PFSK-1 (cell line): Measurements from ENCODE around the gene KIF26B.

Source experiments
- FOXP2 ChIP-seq: optimal IDR thresholded peaks from 2 replicates; pipeline ENCODE3; 2011; ENCODE audit warnings: borderline replicate concordance, control low read depth, inconsistent platforms; ENCODE audit not compliant: insufficient read depth; ENCODE audit errors: extremely low read length, extremely low read depth
- POLR2AphosphoS5 ChIP-seq: IDR thresholded peaks from 2 replicates; pipeline ENCODE4 v1.6.1; 2012; ENCODE audit warnings: low read depth, mild to moderate bottlenecking, control low read depth, low read length, moderate library complexity
- SIN3A ChIP-seq: IDR thresholded peaks from 2 replicates; pipeline ENCODE4 v1.6.1; 2012; ENCODE audit warnings: mild to moderate bottlenecking, low read length, moderate library complexity, borderline replicate concordance; ENCODE audit not compliant: insufficient read depth
- TAF1 ChIP-seq: IDR thresholded peaks from 2 replicates; pipeline ENCODE4 v1.6.1; 2012; ENCODE audit warnings: low read length, control low read depth, borderline replicate concordance; ENCODE audit not compliant: insufficient read depth
- TF ChIP-seq, protein P1 (sequence below), 2 experiments: IDR thresholded peaks; 2 replicates each; pipeline versions ENCODE4 v1.6.1 to v1.8.0; 2011 to 2012; ENCODE audit warnings: low read depth in 2 of 2, low read length in 2 of 2, control low read depth in 1 of 2, inconsistent platforms in 1 of 2, mild to moderate bottlenecking in 1 of 2, moderate library complexity in 1 of 2; ENCODE audit not compliant: insufficient read depth in 1 of 2

KIF26B gene

GRCh38 chr1:245463392-245464165 is 308.8 kb downstream of the KIF26B start:
- TF ChIP-seq, protein P1, sequence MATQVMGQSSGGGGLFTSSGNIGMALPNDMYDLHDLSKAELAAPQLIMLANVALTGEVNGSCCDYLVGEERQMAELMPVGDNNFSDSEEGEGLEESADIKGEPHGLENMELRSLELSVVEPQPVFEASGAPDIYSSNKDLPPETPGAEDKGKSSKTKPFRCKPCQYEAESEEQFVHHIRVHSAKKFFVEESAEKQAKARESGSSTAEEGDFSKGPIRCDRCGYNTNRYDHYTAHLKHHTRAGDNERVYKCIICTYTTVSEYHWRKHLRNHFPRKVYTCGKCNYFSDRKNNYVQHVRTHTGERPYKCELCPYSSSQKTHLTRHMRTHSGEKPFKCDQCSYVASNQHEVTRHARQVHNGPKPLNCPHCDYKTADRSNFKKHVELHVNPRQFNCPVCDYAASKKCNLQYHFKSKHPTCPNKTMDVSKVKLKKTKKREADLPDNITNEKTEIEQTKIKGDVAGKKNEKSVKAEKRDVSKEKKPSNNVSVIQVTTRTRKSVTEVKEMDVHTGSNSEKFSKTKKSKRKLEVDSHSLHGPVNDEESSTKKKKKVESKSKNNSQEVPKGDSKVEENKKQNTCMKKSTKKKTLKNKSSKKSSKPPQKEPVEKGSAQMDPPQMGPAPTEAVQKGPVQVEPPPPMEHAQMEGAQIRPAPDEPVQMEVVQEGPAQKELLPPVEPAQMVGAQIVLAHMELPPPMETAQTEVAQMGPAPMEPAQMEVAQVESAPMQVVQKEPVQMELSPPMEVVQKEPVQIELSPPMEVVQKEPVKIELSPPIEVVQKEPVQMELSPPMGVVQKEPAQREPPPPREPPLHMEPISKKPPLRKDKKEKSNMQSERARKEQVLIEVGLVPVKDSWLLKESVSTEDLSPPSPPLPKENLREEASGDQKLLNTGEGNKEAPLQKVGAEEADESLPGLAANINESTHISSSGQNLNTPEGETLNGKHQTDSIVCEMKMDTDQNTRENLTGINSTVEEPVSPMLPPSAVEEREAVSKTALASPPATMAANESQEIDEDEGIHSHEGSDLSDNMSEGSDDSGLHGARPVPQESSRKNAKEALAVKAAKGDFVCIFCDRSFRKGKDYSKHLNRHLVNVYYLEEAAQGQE (IDR thresholded peaks at IDR 0.05; ENCODE audit: insufficient read depth in 1 of 2, low read depth in 2 of 2, low read length in 2 of 2) = no peak
- no peak for TF ChIP-seq TAF1
- no peak for TF ChIP-seq POLR2AphosphoS5
- TF ChIP-seq FOXP2 = no peak
- no peak for TF ChIP-seq SIN3A

- TF ChIP-seq TAF1 = no peak
- TF ChIP-seq SIN3A = no peak
- TF ChIP-seq, protein P1 (IDR thresholded peaks at IDR 0.05; ENCODE audit: insufficient read depth in 1 of 2, low read depth in 2 of 2, low read length in 2 of 2) = no peak
- TF ChIP-seq POLR2AphosphoS5 = no peak
- no peak for TF ChIP-seq FOXP2
Measured at GRCh38 chr1:245464290-245464689, 309.5 kb downstream of the KIF26B start.

DNA sequence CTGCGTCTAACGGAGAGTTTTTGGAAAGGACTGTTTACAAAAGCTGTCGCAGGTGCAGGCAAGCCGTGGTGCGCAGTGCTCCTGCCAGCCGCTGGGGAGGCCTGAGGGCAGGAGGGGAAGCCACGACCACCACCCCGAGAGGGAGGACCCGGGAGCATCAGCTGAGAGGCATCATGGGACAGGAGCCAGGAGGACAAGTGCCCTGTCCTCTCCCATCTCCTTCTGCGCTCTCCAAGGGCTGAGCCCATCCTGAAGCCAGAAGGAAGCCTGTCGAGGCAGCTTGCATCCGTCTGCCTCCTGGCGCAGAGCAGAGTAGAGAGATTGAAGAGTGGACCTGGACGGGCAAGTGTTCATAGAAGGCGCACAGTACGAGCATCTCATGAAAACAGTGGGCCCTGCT is 310.9 kb downstream of the KIF26B start:
- TF ChIP-seq, protein P1 (IDR thresholded peaks at IDR 0.05; ENCODE audit: insufficient read depth in 1 of 2, low read depth in 2 of 2, low read length in 2 of 2) = no peak
- TF ChIP-seq SIN3A (no peak), FOXP2 (no peak), TAF1 (no peak), POLR2AphosphoS5 (no peak)

DNA sequence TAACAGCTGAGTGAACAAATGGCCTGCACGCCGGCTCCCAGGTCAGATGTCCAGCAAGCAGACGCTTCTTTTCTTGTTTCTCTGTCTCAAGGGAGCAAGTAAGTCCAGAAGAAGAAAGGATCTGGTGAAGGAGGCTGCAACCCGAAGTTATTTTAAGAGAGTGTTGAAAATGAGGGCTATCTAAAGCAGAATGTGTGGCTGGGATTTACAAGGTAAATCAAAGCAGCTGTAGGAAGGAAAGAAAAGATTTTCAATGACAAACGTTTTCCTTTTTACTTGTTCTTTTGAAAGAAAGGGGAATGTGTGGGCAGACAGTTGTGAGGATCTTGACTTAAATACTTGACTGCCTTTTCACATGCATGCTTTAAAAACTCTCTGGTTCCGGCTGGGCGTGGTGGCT is 311.5 kb downstream of the KIF26B start:
- no peak for TF ChIP-seq POLR2AphosphoS5
- no peak for TF ChIP-seq FOXP2
- TF ChIP-seq, protein P1 (IDR thresholded peaks at IDR 0.05; ENCODE audit: insufficient read depth in 1 of 2, low read depth in 2 of 2, low read length in 2 of 2) = no peak
- TF ChIP-seq TAF1 = no peak

GRCh38 chr1:245467804-245468203 is 313.0 kb downstream of the KIF26B start:
- TF ChIP-seq SIN3A = no peak
- TF ChIP-seq FOXP2 = no peak
- no peak for TF ChIP-seq POLR2AphosphoS5
- TF ChIP-seq, protein P1 (IDR thresholded peaks at IDR 0.05; ENCODE audit: insufficient read depth in 1 of 2, low read depth in 2 of 2, low read length in 2 of 2) = no peak
- no peak for TF ChIP-seq TAF1
